Subcutaneous adipose tissue (tissue), 4 donors: ENCODE measurements around the gene BRPF3. TPM values are rescaled to one million over a fixed set of nuclear protein-coding genes. Genes with fewer than 3 reads are reported as not detected.

Source experiments
- CTCF ChIP-seq: fragments of 450-650 bp; IDR thresholded peaks from one replicate; pipeline ENCODE4 v1.5.1; 2016; ENCODE audit warnings: low read depth, mild to moderate bottlenecking, control low read depth, antibody characterized with exemption, moderate library complexity
- total RNA-seq, 4 donors: library from RNA; depleted of rRNA; stranded (reverse); fragments of >200 nt; gene quantifications; one replicate each; pipeline ENCODE4 v1.1.0, GENCODE V29; 2016

The BRPF3 gene
- total RNA-seq, 4 donors from 2014 or later, result 12.7 to 31.1 (median 20.3) TPM

- TF ChIP-seq CTCF, result no peak
These were observed 55.5 kb downstream of the BRPF3 start for GRCh38 chr6:36252005-36252404.

- no peak for TF ChIP-seq CTCF
These were observed 67.0 kb downstream of the BRPF3 start for GRCh38 chr6:36263390-36264000.

GRCh38 chr6:36265744-36266143 lies 69.2 kb downstream of the BRPF3 start:
- no peak for TF ChIP-seq CTCF

GRCh38 chr6:36266913-36267644 lies 70.5 kb downstream of the BRPF3 start:
- no peak for TF ChIP-seq CTCF

GRCh38 chr6:36267731-36268477 lies 71.4 kb downstream of the BRPF3 start:
- no peak for TF ChIP-seq CTCF

- TF ChIP-seq CTCF, result no peak
These were observed 72.1 kb downstream of the BRPF3 start for GRCh38 chr6:36268478-36269275.
